Measurements from ENCODE around the gene LRSAM1. TPM values are rescaled to one million over a fixed set of nuclear protein-coding genes. Genes with fewer than 3 reads are reported as not detected.

Gene LRSAM1
- total and polyA plus RNA-seq, 2 of the 8 experiments (the other 6 are each of a cell fraction or from before 2014, with no cell fraction given): 9.7 to 18.3 TPM

DNA sequence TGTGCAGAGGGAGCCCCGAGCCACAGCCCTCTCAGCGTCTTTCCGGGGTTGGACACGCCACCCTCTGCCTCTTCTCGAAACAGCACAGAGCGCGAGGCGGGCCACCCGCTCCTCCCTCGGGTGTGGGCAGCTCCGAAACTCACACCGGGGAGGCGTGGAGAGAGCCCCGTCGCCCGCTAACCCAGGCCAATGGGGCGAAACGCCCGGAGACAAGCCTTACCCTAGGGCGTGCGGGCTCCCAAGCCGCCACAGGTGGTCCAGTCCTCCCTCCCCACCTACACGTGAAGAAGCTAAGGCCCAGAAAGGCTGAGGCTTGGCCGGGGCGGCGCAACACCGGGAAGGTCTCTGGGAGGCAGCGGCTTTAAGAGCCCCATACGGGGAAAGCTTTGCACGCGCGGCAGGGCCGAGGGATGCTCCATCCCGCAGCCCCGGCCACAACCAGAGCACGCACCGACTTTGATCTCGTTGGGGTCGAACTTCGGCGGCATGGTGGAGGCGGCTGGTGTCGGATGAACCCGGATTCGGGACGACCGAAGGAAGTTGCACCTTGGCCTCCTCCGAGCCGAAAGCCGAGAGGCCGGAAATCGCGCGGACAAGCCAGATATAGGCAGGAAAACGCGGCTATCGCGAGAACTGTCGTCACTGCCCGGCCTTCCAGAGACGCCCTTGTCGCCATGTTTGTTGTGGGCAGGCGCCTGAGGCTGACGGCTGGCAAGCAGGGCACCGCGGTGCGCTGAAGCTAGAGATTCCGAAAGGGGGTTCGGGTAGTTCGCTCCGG is at the start of gene LRSAM1, which contains the start of gene RPL12 (continued):
- TF ChIP-seq, protein P1, sequence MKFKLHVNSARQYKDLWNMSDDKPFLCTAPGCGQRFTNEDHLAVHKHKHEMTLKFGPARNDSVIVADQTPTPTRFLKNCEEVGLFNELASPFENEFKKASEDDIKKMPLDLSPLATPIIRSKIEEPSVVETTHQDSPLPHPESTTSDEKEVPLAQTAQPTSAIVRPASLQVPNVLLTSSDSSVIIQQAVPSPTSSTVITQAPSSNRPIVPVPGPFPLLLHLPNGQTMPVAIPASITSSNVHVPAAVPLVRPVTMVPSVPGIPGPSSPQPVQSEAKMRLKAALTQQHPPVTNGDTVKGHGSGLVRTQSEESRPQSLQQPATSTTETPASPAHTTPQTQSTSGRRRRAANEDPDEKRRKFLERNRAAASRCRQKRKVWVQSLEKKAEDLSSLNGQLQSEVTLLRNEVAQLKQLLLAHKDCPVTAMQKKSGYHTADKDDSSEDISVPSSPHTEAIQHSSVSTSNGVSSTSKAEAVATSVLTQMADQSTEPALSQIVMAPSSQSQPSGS (IDR thresholded peaks at IDR 0.05; ENCODE audit: low read length): peak; percentile 98
- peak; percentile 50 for TF ChIP-seq SRF (IDR thresholded peaks at IDR 0.05; ENCODE audit: low read depth, low read length)
- TF ChIP-seq RAD21 (IDR thresholded peaks at IDR 0.05 in 1 of 2, conservative IDR thresholded peaks at IDR 0.05 in 1 of 2; ENCODE audit: low read depth in 2 of 2, low read length in 2 of 2): no peak
- TF ChIP-seq TAF7 (optimal IDR thresholded peaks at IDR 0.05; ENCODE audit: borderline replicate concordance, low read depth, low read length): peak; percentile 98
- no peak for TF ChIP-seq POU5F1 (IDR thresholded peaks at IDR 0.05; ENCODE audit: low read depth, low read length)
- TF ChIP-seq CEBPB (IDR thresholded peaks at IDR 0.05; ENCODE audit: low read depth, low read length): no peak
- TF ChIP-seq RXRA (IDR thresholded peaks at IDR 0.05; ENCODE audit: insufficient read depth, low read depth, low read length): no peak
- peak; percentile 74 for TF ChIP-seq MAX (IDR thresholded peaks at IDR 0.05)
- TF ChIP-seq RNF2 (IDR thresholded peaks at IDR 0.05; ENCODE audit: borderline replicate concordance, low read depth, low read length, missing control alignments, poor library complexity, severe bottlenecking): no peak
- peak; percentile 68; the same call in 1 of the 2 replicates for TF ChIP-seq SP1 (IDR thresholded peaks at IDR 0.05; ENCODE audit: low read depth, low read length)
- peak; percentile 100 for TF ChIP-seq TAF1 (IDR thresholded peaks at IDR 0.05; ENCODE audit: low read depth, low read length)
- TF ChIP-seq EP300 (IDR thresholded peaks at IDR 0.05; ENCODE audit: borderline replicate concordance in 1 of 2, low read depth in 2 of 2, low read length in 2 of 2): no peak
- TF ChIP-seq NRF1 (IDR thresholded peaks at IDR 0.05; ENCODE audit: low read depth, low read length): no peak
- TF ChIP-seq, protein P2, sequence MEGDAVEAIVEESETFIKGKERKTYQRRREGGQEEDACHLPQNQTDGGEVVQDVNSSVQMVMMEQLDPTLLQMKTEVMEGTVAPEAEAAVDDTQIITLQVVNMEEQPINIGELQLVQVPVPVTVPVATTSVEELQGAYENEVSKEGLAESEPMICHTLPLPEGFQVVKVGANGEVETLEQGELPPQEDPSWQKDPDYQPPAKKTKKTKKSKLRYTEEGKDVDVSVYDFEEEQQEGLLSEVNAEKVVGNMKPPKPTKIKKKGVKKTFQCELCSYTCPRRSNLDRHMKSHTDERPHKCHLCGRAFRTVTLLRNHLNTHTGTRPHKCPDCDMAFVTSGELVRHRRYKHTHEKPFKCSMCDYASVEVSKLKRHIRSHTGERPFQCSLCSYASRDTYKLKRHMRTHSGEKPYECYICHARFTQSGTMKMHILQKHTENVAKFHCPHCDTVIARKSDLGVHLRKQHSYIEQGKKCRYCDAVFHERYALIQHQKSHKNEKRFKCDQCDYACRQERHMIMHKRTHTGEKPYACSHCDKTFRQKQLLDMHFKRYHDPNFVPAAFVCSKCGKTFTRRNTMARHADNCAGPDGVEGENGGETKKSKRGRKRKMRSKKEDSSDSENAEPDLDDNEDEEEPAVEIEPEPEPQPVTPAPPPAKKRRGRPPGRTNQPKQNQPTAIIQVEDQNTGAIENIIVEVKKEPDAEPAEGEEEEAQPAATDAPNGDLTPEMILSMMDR (IDR thresholded peaks at IDR 0.05; ENCODE audit: control extremely low read depth in 1 of 3, insufficient read depth in 1 of 3, low read depth in 1 of 3, low read length in 3 of 3): no peak
- TF ChIP-seq YY1 (IDR thresholded peaks at IDR 0.05; ENCODE audit: low read depth, low read length): peak; percentile 100
- TF ChIP-seq JUND (IDR thresholded peaks at IDR 0.05; ENCODE audit: low read length): 0 out of 2 replicates have a peak, but pooled peaks have one; percentile 11
- TF ChIP-seq SP4 (IDR thresholded peaks at IDR 0.05; ENCODE audit: low read length): peak; percentile 82; the same call in 1 of the 2 replicates
- no peak; the same call in 1 of the 2 replicates for TF ChIP-seq EGR1 (IDR thresholded peaks at IDR 0.05; ENCODE audit: borderline replicate concordance, low read depth, low read length)
- no peak for TF ChIP-seq CBX5 (IDR thresholded peaks at IDR 0.05; ENCODE audit: low read depth, low read length)

Measured in H1 (cell line).